GM11168 (cell line): Measurements from ENCODE around the gene EPHA5.

Source experiments
- in situ Hi-C: fragments of 300-500 bp; cut with MboI; formaldehyde crosslinking; loops from one replicate; pipeline ENCODE4 v1.12.0; 2022; ENCODE audit warnings: low sequenced_read_pairs; ENCODE audit not compliant: unreplicated experiment

The EPHA5 gene

DNA sequence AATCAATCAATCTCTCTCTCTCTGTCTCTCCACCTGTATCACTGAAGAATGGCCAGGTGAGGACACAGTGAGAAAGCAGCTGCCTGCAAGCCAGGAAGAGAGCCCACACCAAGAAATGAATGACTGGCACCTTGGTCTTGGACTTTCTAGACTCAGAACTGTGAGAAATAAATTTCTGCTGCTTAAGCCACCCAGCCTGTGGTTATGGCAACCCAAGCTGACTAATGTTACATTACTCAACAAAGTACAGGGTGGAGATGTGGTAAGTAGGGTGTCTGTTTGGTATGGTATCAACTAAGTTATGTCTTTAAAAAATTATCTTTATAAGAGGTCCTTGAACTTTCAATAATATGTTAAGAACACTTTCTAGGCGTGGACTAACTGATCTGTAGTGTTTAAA is 159.3 kb downstream of the EPHA5 start:
- in situ Hi-C loops, result no loop called here

DNA sequence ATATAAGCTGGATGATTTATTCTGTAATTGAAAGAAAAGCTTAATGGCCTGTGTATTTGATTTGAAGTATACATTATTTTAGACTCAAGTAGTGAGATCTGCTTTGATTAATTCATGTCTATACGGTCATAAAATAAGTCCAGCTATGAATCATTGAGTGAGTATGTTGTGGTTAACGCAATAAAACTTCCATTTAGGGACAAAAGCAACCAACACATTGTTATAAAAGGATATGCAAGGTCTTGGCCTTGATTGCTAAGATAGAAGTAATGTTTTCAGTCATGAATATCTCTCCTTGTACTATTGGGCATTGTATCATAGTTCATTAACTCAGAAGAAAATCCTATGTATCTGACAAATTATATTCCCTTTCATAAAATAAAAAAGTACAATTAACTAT is 162.1 kb downstream of the EPHA5 start:
- in situ Hi-C loops, result no loop called here

DNA sequence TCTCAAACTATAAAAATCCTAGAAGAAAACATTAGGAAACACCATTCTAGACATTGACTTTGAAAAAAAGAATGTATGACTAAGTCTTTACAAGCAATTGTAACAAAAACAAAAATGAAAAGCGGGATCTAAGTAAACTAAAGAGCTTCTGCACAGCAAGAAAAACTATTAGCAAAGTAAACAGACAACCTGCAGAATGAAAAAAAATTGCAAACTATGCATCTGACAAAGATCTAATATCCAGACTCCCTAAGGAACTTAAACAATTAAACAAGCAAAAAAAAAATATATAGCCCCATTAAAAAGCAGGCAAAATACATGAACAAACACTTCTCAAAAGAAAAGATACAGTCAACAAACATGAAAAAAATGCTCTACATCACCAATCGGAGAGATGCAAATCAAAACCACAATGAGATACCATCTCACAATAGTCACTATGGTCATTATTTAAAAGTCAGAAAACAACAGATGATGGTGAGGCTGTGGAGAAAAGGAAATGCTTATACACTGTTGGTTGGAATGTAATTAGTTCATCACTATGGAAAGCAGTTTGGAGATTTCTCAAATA is 168.1 kb downstream of the EPHA5 start:
- in situ Hi-C loops, result no loop called here

DNA sequence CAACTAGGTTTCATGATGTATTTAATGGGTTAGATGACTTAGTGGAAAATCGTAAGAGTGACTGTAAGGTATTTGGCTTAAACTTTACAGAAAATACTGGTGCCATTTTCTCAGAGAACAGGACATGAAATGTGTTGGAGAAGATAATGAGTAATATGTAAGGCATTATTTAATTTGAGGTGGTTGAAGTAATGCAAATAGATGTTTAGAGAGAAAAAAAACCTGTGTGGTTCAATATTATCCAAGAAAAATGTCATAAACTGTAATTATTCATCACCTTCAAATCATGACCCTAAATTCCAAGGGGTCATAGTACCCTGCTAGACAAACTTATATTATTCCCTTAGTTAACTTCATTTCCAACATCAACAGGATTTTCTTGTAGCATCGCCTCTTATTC is 171.7 kb downstream of the EPHA5 start:
- in situ Hi-C loops, result no loop called here

DNA sequence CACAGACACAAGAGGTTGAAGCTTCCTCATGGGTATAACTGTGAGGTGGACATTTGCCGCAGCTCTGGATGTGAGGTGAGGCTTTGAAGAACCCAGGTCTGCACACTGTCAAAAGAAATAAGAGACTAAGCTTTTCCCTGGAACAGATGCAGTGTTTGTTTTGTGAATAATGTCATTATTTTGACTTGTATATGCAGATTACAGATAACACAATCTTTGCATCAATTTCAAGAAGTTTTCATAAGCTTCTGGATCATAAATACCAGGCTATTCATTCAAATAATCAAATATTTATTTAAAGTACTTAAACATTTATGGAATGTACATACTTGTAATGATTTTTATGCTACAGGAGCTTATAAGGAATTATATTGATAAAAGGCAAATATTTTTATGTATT is 174.8 kb downstream of the EPHA5 start:
- in situ Hi-C loops, result no loop called here

DNA sequence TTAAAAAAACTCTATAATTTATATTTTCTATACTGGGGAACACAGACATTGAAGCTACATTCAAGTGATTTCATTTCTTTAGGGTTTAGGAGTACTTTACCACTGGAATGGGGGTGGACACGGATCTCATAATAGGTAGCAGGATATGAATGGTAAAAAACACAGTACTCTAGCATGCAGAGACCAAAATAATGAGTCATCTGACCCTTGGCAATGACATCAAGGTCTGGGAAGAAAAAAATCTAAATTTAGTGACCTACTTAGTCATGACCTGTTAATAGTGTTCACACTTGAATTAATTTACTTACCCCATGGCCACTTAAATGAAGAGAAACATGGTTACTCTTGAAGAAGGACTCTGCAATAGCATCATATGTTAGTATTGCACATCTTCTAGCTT is 187.9 kb downstream of the EPHA5 start:
- in situ Hi-C loops, result no loop called here

DNA sequence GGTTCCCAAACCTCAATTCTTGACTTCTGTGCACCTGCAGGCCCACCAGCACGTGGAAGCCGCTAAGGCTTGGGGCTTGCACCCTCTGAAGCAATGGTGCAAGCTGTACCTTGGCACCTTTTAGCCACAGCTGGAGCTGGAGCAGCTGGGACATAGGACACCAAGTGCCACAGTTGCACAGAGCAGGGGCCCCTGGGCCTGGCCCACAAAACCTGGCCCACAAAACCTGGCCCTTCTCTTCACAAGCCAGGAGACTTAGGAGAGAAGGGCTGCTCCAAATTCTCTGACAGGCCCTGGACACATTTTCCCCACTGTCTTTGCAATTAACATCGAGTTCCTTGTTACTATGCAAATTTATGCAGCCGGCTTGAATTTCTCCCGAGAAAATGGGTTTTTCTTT is 197.8 kb downstream of the EPHA5 start:
- in situ Hi-C loops, result no loop called here

DNA sequence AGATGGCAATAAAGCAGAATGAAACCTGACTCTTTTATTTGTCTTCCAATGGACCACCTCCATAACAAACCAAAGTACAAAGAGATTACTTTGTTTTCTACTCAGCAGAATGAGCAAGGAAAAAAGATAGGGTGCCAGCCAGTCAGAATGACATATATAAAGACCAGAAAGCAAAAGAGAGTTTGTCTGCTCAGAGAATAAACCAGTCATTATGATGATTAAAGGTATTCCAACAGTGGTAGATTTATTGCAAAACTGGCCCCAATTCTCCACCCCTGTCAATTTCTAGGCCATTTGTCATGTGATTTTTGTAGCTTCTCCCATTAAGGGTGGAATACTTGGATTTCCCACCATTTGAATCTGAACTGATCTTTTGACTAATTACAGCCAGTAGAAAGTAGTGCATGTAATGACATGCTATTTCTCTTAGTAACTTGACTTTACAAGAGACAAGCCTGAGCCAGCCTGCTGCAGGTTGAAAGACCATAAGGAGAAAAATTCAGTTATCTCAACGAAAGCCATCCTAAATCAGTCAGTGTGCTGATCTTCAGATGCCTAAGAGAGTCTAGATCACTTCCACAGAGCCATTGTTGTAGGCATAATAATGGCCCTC is 203.1 kb downstream of the EPHA5 start:
- in situ Hi-C loops, result no loop called here

DNA sequence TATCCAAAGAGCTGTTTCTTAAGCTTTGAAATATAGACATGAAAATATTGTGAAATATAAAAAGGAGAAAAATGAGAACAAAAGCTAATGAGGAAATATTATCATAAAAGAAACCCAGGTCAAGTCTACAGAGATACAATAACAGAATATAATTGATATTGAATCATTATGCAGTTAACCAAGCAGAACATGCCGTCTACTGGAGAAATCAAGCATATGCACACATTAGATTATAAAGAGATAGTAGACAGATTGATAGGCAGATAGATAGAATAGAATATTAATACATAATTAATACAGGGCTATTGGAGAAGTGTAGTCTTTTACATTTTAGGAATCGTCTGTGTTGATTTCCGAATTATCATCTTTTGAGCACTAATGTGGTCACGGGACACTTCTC is 208.5 kb downstream of the EPHA5 start:
- in situ Hi-C loops, result no loop called here

DNA sequence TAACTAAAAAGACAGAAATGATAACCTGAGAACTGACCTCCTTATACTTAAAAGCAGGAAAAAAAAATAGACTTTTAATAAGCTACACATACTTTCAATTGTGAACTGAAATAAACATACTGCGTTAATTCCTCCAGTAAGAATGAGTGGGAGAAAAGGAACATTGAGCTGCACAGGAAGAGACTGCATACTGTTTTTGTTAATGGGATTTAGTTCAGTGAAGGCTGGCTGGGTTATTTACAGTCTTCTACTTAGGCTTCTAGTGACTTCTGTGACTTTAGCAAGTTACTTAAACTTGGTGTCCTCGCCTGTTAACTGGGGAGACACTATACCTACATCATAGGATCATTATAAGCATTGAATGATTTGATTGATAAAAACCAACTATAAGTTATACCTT is 213.3 kb downstream of the EPHA5 start:
- in situ Hi-C loops, result no loop called here

DNA sequence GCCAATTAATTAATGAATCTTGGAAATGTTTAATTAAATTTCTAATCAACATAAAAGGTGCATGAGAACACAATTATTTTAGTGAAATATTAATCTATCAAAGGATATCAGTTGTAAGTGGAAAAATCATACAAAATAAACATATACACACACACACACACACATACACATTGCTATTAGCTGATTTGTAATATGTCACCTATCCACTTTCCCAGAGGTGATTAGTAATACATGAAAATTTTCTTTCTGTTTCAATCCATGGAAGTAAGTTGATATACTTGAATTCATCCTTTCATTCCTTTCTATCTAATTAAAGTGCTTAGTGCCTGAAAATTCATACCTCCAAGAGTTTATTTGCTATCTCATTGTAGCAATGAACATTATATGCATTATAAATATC is 213.7 kb downstream of the EPHA5 start:
- in situ Hi-C loops, result no loop called here

DNA sequence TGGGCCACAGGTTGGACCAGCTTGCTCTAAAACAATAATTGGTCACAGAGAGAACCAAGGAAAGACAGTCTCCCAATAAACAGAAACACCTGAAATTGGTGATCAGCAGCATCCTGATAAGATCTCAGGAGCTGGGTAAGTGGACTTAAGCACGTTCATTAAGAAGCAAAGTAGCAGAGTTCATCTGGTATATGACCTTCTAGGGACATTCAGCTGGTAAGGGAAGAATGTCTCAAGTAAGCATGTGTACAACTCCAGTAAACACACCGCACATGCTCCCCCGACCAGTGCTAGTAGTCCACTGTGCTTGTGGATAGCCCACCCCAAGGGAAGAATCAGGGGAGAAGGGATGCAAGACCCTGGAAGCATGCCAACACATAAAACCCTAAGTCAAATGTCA is 216.9 kb downstream of the EPHA5 start:
- in situ Hi-C loops, result no loop called here

DNA sequence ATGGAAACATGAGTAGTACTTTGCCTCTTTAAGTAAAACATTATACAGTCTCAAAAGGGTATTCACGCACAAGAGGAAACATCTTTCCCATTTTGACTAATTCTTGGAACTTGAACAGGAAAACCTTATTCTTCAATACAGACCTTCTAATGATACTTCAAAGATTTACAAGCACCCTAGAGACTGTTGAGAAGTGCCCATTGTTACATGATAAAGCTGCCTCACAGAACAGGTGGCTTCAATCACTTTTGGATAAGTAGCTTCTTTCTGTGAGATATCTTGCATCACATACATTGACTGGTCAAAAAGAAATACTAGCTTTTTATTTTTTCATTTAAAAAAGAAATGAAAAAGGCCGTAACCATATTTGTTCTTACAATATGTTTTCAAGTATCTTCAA is 219.4 kb downstream of the EPHA5 start:
- in situ Hi-C loops, result no loop called here

DNA sequence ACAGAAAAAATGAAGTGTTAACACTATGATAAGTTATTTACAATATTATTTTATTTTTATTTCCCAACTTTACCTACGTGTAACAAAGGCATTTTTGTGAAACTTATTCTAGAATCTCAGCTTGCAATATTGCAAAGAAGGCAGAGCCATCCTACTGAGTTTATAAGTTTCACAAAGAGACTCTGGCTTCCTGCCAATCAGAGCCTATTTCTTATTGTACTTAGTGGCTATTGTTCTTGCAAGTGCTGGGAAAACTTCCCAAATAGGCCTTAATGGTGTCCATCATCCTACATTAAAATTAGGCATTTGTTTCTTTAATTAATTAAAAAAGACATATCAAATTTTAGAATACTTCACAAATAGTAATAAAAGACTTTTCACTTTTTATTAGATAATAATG is 233.2 kb downstream of the EPHA5 start:
- in situ Hi-C loops, result no loop called here

DNA sequence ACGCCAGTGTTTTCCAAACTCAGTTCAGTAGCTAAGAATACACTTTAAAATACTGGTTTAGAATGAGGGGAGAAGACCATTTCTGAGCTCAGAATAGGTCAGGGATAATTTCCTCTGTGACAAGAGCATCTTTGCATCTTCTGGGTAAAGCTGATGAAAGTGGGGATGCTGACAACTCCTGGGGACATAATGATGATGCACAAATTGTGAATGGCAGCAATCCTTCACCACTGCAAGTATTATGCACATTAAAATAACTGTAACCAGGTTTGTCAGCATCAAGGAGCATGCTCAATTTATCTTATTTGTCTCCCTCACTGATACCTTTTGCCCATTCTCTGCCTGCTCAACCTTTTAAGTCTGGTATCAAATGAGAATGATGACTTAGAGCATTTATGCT is 248.2 kb downstream of the EPHA5 start:
- in situ Hi-C loops, result no loop called here

DNA sequence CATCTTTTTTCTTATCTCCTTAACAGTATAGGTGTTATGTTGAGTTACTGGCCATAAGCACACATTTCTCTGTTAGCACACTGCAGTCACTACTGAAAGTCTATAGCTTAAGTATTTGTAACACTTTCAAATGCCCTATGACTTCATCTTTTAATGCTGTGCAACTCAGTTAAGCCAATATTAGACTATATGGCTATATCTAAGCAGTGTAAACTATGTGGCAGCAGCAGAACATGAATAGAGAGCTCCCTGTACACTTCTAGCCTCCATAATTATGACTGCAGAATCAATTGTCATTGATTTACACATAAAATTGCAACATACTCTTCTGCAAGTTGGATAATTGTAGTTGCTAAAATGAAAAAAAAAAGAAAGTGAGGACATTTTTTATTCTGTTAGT is 250.3 kb downstream of the EPHA5 start:
- in situ Hi-C loops, result no loop called here

DNA sequence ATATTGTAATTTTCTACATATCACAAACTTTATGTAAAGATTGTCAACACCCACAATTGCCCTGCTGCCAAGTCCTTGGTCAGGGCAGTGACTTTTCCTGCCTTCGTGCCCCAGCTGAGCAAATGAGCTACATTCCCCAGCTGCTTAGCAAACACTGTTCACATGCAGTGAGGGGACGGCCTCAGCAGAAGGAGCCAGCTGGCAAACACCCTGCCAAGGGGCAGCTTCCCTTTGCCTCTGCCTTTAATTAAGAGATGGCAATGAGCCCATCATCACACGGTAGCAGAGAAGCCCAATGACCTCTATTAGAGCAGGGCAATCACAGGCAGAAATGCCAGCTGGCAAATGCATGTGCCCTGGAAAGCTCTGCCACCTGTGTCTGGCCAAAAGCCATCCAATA is 253.4 kb downstream of the EPHA5 start:
- in situ Hi-C loops, result no loop called here

DNA sequence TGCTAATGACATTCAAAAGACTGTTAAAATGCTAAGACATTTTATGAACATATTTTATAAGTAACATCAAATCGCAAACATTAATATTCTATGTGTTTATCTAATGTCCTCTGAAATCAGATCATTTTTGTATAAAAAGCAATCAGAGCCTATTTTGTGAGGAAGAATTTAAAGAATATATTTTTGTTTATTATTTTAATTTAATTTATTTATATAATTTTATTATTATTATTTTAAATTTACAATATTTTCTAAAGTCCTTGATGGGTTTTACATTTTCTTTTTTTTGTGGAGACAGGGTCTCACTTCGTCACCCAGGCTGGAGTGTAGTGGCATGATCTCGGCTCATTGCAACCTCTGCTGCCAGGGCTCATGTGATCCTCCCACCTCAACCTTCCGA is 262.8 kb downstream of the EPHA5 start:
- in situ Hi-C loops, result no loop called here

DNA sequence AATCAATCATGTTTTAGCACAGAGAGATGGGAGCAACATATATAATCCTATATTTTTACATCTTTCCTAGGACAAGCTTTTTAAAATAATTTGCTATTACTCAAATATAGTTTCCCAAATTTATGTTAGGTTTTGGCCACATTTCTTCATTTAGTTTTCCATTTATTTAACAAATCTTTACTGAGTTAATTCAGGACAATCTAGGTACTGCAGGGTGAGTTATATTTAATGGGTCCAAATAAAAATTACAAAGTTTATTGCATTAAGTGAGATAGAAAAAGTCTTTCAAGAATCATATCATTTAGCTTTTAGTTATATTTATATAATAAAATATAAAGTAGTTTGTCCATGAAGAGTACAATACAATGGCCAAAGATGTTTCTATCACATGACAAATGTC is 269.2 kb downstream of the EPHA5 start:
- in situ Hi-C loops, result no loop called here

DNA sequence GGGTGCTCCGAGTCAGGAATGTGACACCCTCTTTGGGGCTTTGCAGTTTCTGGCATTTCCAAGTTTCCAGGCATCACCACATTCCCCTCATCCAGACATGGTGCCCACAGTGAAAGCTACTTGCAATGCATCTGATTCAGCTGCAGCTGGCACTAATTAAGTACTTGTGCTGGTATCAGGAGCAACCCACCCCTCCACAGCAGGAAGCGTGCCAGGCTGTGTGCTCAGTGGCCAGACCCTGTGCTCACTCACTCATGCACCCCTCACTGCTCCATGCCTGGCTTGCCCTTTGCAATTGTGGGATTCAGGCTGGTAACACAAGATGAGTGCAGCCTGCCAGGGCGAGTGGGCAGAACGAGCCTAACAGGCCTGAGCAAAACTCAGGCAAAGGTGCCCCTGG is 271.2 kb downstream of the EPHA5 start:
- in situ Hi-C loops, result no loop called here

DNA sequence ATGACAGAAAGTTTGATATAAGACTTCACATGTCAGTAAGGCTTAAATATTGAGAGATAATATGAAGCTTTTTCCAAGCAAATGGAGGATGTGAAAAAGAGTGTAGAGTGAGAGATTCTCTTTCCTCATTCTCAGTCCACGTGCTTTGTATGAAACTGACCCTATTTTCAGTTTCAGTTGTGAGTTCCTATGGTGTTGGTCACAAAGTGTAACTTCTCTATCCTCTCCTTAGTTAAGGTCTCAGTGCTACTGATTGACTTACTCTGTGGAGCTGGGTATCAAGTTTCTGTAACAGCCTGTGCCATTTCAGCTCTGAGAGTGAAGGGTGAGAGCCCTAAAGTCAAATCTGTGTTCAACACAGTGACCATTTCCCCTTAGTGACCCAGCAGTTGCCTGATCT is 277.2 kb downstream of the EPHA5 start:
- in situ Hi-C loops, result no loop called here

DNA sequence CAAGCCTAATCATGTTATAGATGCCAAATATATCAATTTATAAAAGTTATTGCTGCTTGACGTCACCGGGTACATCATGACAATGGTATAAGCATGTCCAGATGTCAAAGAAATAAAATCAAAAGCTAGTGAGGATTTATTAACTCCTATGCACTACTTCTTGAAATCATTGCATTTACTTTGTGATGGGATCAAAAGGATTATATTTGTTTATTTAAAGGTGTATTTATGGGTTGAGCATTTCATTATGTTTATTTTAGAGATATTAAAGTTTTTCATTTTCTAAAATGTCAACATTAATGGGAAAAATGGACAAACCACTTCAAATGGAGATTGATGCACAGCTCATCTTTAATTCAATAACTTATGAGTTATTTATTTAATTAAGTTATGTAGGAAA is 277.8 kb downstream of the EPHA5 start:
- in situ Hi-C loops, result no loop called here

DNA sequence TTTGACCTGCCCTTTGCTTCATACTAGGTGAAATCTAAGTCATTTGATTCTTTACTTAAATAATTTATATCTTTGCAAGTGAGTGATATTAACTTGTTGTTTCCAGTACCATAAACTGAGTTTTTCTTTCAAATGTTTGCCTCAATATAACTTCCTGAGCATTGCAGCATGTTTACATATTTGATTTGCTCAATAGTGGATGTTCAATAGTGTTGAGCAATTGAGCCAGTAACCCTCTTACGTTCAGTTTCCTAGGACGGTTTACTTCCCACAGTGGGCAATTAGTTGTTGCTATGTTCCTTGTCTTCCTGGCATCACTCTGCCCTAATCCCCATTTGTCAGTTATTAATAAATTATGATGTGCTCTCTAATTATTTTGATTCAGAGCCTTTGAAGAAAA is 278.5 kb downstream of the EPHA5 start:
- in situ Hi-C loops, result no loop called here
